HG02885 (cell line): ENCODE data around the gene CALCOCO1.
A peak's percentile ranks its signal among the peaks of the same experiment; 100 is the strongest.
"Not testable (repeated sequence)": the region's sequence is repeated elsewhere in the genome, so short reads cannot be mapped to it uniquely, and the experiment has no call there.

ENCODE experiments used
- ATAC-seq: cut with Tn5 transposase; IDR thresholded peaks from one replicate; pipeline ENCODE4 v1.9.1; 2021; ENCODE audit warnings: mild to moderate bottlenecking; ENCODE audit not compliant: unreplicated experiment, poor library complexity

CALCOCO1 gene

DNA sequence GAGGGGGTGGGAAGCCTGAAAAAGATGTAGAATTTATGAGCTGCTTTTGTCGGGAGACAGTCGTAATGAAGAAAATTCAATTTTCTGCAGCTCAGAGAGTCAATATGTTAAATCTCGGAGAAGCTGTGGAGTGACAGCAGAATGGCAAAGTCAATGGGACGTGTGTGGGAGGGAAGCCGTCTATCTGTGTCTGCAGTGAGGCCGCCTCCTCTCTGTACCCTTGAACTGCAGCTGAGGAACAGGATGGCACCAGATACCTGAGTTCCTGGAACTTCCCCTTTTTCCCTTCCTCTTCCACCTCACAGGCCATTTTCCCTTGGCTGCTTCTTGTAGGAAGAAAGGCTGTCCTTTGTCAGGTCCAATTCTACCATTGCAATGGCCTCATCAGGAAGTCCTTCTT is 9.3 kb upstream of the CALCOCO1 start:
- ATAC-seq: no peak

DNA sequence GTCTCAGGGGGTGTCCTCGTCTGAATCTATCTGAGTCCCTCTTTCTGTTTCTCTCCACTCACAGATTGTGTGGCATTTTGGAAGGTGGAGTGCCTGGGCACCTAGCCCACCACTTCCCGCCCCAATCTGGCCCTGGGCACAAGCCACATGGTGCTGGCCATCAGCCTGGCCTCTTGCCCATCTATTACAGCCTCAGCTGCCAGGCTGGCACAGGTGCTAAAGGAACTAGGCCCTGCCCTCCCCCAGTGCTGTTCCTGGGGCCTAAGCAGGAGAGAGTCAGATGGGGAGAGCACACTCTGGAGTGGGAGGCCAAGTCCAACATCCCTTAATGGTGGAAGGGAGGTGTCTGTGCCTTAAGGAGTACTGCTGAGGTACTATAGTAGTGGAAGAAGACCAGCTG is 8.3 kb upstream of the CALCOCO1 start:
- no peak for ATAC-seq

DNA sequence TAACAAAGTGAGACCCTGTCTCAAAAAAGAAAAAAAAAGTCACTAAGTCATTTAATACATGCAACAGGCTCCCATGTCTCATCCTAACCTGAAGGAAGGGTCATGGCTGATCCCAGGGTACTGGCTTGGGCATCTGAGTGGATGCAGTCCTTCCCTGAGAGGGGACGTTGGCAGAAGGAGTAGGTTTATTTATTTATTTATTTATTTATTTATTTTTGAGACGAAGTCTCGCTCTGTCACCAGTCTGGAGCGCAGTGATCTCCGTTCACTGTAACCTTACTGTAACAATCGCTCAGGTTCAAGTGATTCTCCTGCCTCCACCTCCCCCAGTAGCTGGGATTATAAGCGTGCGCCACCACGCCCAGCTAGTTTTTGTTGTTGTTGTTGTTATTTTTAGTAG is 7.2 kb upstream of the CALCOCO1 start:
- ATAC-seq: no peak

DNA sequence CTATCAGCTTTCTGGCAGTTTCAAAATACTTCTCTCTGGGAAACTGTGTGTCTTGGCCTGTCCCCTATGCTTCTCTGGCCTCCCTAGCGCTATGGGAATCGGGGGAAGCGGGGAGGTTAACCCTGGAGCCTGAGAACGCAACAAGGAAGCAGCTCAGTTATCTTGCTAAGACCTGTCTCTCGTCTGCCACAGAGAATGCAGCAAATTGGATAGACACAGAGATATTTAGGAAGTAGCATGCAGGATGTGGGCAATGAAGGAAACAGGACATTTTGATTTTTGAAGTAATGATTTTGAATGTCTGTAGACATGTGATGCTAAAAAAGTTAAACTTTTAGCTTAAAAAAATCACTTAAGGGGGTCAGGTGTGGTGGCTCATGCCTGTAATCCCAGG is 6.6 kb upstream of the CALCOCO1 start:
- ATAC-seq: no peak

DNA sequence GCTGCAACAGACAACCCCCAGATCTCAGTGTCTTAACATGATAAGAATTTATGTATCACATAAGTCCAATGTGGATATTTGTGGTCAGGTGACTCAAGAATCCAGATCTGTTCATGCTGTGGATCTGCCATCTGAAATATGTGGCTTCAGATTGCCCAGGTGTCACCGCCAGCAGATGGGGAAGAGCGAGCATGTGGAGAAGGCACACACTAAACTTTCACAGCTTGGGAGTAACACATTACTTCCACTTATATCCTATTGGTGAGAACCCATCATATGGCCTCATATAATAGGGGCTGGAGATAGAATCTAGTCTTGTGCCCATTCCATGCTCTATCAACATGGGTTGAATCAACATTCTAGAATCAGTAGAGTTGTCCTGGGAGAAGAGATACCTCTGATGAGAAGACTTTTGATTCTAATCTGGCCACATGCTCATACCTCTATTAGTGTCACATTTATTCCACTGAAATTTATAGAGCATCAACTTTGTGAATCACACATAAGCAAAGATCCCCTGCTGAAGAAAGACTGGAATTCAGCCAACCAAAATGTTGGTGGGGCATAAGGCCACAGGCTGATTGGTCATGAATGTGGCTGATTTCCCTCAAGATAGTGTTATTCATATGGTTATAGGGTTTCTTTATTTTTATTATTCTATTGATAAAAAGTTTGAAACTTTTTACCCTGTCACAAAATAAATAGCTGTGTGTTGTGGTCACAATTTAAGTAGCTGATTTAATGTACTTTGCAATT is 6.0 kb upstream of the CALCOCO1 start:
- ATAC-seq: no peak

DNA sequence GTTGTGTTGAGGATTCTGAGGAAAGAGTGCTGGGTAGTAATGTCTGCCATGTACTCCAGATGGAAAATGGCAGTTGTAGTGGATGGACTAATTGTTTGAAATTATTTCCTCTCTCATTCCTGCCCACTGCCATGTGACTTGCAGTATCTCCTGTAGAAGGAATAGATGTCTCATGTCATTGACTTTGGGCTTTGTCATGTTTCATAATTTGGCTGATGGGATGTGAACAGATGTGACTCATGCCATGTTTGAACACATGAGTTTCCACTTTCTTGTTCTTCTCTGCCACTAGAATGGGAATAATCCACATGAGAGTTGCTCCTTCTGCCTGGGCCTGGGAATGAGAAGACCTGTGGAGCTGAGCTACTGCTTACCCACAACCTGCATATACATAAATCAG is 2.4 kb upstream of the CALCOCO1 start:
- ATAC-seq: no peak

DNA sequence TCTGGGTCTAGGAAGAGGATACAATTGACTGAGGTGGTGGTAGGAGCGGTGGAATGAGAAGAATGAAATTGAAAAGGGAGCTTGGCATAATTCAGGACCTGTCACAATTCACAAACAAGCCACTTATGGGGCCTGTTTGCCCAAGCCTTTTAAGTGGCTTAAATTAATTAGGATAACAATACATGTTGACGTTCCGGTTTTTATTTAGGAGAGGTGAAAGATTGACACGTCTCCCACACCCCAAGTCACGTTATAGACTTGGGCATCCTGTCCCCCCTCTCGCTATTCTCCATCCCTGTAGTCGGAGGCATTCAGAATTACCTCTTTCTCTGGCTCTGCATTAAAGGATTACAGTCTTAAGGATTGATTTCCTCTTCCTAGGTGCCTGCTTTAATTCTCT is 954 bp upstream of the CALCOCO1 start:
- no peak for ATAC-seq

DNA sequence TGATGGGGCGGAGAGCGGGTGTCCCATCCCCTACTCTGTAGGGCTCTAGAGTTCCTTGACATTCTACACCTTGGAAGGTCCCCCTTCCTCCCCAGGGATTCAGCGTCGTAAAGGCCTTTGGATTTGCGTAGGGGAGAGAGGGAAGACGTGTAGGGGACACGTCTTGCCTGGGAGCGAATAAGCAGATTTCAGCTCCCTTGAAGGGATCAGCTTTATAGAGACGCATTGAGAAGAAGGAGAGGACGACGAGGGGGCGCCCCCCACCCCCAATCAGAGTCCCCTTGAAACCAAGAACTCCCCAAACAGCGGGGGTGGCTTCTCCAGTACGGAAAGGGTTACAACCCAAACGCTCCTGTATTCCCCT is 324 bp downstream of the CALCOCO1 start:
- ATAC-seq: peak; percentile 1

DNA sequence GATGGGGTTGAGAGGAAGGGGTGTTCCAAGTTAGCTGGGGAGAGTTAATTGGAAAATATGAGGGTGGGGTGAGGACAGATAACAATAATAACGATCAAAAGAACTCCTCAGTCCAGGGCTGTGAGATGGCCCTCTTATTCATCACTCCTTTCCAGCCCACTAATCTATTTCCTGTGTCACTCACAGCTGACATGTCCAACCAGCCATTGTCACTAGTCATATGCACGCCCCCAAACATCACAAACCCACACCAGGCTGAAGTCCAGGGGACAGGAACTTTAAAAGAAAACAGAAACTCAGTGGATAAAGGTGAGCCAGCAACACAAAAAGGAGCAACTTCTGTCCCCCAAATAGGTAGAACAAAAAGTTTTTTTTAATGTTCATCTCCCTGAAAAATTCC is 911 bp downstream of the CALCOCO1 start:
- no peak for ATAC-seq

DNA sequence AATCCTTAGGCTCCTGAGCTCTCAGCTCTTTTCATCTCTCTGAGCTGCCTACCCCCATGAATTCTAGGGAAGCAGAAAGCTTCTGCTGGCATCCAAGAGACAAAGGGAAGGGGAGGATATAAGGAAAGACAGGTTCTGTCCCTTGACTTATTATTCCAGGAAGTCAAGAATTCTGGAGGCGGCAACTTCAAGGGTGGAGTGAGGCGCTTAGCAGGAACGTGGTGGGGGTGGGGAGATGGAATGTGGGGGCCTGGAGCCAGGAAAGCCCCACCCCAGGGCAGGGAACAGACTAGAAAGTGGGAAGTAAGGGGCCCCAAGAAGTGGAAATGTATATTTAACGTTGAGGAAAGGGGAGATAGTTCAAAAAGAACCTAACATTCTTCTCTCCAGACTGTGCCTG is 1.4 kb downstream of the CALCOCO1 start:
- ATAC-seq: no peak

DNA sequence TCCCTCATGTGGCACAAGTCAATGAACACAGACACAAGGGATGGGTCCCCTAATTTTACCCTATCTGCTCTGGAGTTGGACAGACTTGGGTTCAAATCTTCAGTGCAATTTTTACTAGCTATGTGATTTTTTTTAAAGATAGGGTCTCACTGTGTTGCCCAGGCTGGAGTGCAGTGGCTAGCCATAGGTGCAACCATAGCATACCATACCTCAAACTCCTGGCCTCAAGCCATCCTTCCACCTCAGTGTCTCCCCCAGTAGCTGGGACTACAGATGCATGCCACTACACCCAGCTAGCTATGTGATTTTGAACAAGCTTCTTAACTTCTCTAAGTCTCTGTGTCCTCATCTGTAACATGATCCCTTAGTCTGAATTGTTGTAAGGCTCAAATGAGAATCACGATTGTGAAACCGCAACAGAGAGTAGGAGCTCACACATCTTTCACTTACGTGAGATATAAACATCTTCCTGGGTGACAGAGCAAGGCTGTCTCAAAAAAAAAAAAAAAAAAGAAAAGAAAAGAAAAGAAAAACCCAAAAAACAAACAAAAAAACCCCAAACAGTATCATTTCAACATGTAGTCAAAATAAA is 4.7 kb downstream of the CALCOCO1 start:
- no peak for ATAC-seq

DNA sequence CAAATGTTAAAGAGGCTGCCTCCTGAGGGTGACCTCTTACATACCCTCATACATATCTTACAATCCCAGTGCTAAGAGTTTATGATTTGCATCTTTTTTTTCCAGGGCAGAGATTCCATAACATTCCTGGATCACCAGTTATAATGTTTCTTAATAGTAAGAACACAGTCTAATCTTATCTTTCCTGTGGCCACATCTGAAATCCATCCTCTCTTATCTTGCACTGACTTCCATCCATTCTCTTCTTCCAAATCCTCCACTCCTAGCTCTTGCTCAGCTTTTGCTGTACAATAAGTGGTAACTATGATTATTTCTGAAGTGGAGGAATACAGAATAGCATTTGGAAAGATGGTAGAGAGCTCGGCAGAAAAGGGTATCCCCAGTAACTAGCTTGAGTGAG is 6.3 kb downstream of the CALCOCO1 start:
- no peak for ATAC-seq

DNA sequence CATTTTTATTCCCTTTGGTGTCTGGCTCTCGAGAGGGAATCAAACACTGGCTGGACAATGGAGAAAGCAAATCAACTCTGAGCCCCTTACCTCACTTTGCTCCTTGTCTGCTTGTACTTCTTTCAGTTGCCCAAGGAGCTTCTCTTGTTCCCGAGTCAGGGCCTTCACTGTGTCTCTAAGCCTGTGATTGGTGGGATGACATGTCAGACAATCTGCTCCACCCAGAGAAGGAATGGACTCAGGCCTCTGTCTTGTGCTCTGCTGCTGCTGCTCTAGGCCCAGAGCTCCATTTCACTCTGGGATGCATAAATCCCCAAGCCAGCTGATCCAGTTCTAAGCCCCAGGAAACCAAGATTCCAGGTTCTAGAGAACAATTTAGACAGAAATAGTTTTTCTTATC is 7.6 kb downstream of the CALCOCO1 start:
- no peak for ATAC-seq

DNA sequence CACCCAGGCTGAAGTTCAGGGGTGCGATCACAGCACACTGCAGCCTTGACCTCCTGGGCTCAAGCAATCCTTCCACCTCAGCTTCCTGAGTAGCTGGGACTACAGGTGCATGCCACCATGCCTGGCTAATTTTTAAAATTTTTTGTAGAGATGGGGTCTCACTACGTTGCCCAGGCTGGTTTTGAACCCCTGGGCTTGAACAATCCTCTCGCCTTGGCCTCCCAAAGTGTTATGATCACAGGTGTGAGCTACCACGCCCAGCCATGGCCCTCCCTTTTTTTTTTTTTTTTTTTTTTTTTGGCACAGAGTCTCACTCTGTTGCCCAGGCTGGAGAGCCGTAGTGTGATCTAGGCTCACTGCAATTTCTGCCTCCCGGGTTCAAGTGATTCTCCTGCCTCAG is 8.7 kb downstream of the CALCOCO1 start:
- ATAC-seq: not testable (repeated sequence)

DNA sequence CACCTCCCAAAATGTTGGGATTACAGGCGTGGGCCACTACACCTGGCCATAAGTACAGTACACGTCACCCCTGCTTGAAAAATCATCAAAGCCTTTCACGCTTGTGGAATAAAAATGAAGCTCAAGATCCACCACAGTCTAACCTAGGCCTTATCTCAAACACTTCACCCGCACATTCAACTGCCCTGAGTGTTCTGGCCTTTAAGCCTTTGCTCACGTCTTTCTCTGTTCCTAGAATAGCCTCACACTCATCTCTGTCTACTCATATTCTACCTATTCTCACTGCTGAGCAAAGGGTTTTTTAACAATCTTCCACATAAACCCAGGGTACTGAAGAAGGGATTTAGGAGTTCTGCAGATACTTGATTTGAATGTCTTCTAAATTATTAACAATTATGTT is 9.9 kb downstream of the CALCOCO1 start:
- ATAC-seq: no peak

DNA sequence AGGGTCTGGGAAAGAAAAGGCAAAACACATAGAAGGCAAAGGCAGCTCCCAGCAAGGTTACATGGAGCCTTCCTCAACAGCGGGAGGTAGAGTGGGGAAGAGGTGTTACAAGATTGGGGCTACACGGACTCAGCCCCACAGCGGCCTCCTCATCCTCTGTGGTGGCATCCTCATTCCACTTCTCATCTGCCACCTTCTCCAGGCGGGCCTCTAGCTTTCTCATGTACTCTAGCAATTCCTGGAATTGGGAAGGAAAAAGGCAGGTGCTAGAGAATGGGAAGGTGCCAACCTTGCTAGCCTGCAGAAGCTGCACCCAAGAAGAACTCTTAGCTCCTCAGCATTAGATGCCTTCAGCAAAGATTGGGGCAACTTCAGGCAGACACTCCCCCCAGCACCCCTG is 13.2 kb downstream of the CALCOCO1 start:
- no peak for ATAC-seq

DNA sequence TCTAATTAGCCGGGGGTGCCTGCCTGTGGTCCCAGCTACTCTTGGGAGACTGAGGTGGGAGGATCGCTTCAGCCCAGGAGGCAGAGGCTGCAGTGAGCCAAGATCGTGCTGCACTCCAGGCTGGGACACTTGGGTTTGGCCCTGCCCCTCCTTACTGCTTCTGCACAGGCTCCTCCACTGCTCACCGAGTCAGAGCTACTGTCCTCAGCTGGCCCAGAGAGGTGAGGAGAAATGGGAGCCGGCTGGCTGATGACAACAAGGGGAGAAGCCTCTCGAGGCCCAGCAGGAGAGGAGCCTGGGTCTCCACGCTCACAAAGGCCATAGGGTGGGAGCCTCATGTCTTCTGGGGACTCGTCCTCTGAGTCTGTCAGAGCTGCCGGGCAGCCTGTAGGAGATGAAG is 13.7 kb downstream of the CALCOCO1 start:
- ATAC-seq: no peak

DNA sequence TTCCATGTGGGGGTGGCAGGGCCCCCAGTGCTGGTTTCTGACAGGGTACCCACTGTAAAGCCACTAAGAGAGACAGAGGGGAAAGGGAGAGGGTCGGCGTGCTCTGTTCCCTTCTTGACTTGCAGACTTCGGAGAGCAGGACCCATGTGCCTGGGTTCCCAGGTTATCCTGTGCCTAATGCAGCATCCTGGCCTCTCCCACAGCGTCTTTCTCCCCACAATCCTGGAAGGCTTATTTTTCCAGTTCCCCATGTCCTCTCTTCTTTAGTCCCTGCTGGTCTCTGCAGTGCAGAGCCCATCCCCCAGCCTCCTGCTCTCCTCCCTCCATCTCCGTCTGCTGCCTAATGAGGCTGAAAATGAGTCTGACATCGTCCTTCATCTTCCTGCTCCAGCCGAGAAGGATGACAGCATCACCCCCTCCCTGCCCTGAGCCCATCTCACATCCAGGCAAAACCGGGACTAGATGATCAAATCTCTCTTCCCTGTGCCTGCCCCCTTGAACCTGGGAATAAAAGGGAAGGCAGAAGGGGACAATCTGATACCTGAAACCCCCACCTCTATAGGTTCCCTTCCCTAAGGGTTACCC is 15.1 kb downstream of the CALCOCO1 start:
- ATAC-seq: no peak

DNA sequence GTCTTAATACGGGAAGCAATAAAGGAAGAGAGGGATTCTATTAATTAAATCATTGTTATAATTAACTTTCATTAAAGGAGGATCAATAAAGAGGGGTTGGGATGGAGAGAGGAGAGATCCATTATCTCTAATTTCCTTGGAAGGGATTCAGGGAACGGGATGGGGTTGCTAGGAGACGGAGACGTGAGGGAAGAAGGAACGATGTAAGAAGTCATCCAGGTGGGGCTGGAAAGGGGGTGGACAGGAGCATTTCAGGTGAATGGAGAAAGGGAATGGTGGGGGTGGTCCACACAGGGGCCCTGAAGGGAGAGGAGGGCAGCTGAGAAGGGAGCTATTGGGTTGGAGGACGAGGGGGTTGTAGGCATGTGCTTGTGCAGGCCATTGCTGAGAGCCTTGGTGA is 17.2 kb downstream of the CALCOCO1 start:
- no peak for ATAC-seq

DNA sequence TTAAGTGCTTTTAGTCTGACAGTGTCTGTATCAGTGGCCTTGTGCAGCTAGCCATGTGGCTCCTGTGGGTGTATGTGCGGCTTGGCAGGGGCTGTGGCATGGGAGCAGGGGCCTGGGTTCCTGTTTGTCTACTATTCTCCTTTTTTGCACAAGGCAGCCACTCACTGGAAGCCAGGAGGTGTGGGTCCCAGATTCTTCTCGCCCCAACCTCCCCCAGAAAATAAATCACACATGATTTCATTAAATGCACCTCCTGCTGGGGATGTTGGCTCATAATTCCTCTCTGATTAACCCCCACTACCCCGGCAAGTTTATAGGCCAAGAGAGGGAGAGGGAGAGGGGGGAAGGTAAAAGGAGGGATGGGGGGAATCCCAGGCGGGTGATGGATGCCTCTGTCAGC is 17.6 kb downstream of the CALCOCO1 start:
- ATAC-seq: no peak

DNA sequence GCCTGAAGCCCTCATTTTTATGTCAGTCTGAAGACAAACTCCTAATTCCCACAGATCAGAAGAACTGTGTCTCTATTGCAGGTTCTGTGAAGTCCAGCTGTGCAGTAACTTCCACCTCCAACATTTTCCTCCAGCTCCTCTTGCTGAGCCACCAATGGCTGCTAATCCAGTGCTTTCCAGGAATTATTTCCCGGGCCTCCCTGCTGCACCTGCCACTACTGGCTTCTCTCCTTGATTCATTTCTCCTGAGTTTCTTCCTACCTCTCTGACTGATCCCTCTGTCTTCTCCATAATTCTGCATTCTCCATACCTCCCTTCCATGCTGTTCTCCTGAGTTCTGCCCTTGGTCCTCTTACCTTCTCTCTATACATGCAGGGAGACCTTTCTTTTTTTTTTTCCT is 21.2 kb downstream of the CALCOCO1 start:
- no peak for ATAC-seq

DNA sequence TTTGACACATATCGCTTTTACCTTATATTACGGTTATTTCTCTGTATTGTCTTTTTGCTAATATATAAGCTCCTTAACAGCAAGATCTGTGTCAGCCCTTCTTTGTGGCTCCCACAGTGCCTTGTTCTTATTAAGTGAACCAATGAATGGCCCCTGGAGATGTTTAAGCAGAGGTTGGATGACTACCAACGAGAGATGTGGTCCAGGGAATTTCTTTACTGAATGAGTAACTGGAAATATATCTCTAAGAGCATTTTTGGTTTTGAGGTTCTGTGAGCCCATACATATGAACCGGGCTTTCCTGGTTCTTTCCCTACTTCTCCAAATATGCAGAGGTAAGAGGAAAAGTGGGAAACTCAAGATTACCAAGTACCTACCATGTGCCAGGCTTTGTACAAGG is 23.5 kb downstream of the CALCOCO1 start:
- ATAC-seq: no peak
